Loucy (cell line): Measurements from ENCODE around the gene IRS1.
A peak's percentile ranks its signal among the peaks of the same experiment; 100 is the strongest.

Experiments used
- H2AFZ ChIP-seq: fragments of 200-600 bp; sonication (generic); 2 replicates; pipeline ENCODE4 v1.6.0; 2016; ENCODE audit warnings: antibody characterized with exemption, mild to moderate bottlenecking, low read length, moderate library complexity
- H3F3A ChIP-seq: fragments of 200-600 bp; 2 replicates; pipeline ENCODE4 v1.6.0; 2016; ENCODE audit warnings: antibody characterized with exemption, low read depth, mild to moderate bottlenecking
- H3K27me3 ChIP-seq: fragments of 200-600 bp; sonication (generic); 2 replicates; pipeline ENCODE4 v1.6.1; 2014; ENCODE audit warnings: low read length, mild to moderate bottlenecking; ENCODE audit not compliant: insufficient read depth, poor library complexity, severe bottlenecking
- H3K36me3 ChIP-seq: fragments of 200-600 bp; sonication (generic); 2 replicates; pipeline ENCODE4 v1.6.1; 2016; ENCODE audit warnings: low read length; ENCODE audit not compliant: insufficient read depth
- H3K4me1 ChIP-seq: fragments of 200-600 bp; sonication (generic); 2 replicates; pipeline ENCODE4 v1.5.1; 2014; ENCODE audit warnings: low read length, mild to moderate bottlenecking; ENCODE audit not compliant: insufficient read depth, poor library complexity, severe bottlenecking
- H3K4me2 ChIP-seq: fragments of 200-600 bp; sonication (generic); 2 replicates; pipeline ENCODE4 v1.6.0; 2014; ENCODE audit warnings: antibody characterized with exemption, low read length, low read depth, mild to moderate bottlenecking; ENCODE audit not compliant: poor library complexity, severe bottlenecking
- H3K4me3 ChIP-seq: fragments of 200-600 bp; sonication (generic); 2 replicates; pipeline ENCODE4 v1.5.1; 2014; ENCODE audit warnings: low read length, mild to moderate bottlenecking, mixed read lengths; ENCODE audit not compliant: poor library complexity, severe bottlenecking
- H3K79me2 ChIP-seq: fragments of 200-600 bp; sonication (generic); 2 replicates; pipeline ENCODE4 v1.6.1; 2014; ENCODE audit warnings: low read length; ENCODE audit not compliant: insufficient read depth
- H3K9ac ChIP-seq: fragments of 200-600 bp; sonication (generic); 2 replicates; pipeline ENCODE4 v1.6.0; 2014; ENCODE audit warnings: mild to moderate bottlenecking, low read depth, low read length, moderate library complexity; ENCODE audit not compliant: poor library complexity, severe bottlenecking
- H3K9me2 ChIP-seq: fragments of 200-600 bp; sonication (generic); replicated peaks from 2 replicates; pipeline ENCODE4 v1.6.1; 2016; ENCODE audit warnings: low read depth, low read length, mixed read lengths
- H3K9me3 ChIP-seq: fragments of 200-600 bp; sonication (generic); 2 replicates; pipeline ENCODE4 v1.6.1; 2014; ENCODE audit warnings: mild to moderate bottlenecking, antibody characterized with exemption, low read length, low read depth; ENCODE audit not compliant: insufficient read depth
- H4K20me1 ChIP-seq: fragments of 200-600 bp; sonication (generic); 2 replicates; pipeline ENCODE4 v1.6.0; 2014; ENCODE audit warnings: antibody characterized with exemption, low read length, mild to moderate bottlenecking; ENCODE audit not compliant: insufficient read depth, poor library complexity, severe bottlenecking
- CTCF ChIP-seq: fragments of 200-600 bp; sonication (generic); conservative IDR thresholded peaks from 2 replicates; pipeline ENCODE4 v1.5.1; 2014; ENCODE audit warnings: mild to moderate bottlenecking, antibody characterized with exemption, low read length
- EZH2phosphoT487 ChIP-seq: fragments of 200-600 bp; IDR thresholded peaks from 2 replicates; pipeline ENCODE4 v1.6.1; 2018; ENCODE audit warnings: antibody characterized with exemption, mild to moderate bottlenecking, moderate library complexity, borderline replicate concordance

IRS1 gene

GRCh38 chr2:226691255-226691654 is 108.4 kb downstream of the IRS1 start:
- no peaks in the 10 kb centered on the region for H3K9me3 ChIP-seq
- no peak overlapping the region for H3K4me3 ChIP-seq
- no peak overlapping the region for H2AFZ ChIP-seq
- no peaks in the 10 kb centered on the region for H3K9me2 ChIP-seq
- H3K9ac ChIP-seq = no peak overlapping the region
- H3K4me2 ChIP-seq = peak overlapping the region; percentile 38
- no peaks in the 10 kb centered on the region for H3K36me3 ChIP-seq
- H4K20me1 ChIP-seq = no peaks in the 10 kb centered on the region
- no peaks in the 10 kb centered on the region for H3K27me3 ChIP-seq
- peaks cover 15% of the 10 kb centered on the region for H3F3A ChIP-seq
- H3K79me2 ChIP-seq = no peaks in the 10 kb centered on the region
- peaks cover 36% of the 10 kb centered on the region for H3K4me1 ChIP-seq
- TF ChIP-seq CTCF = no peak
- TF ChIP-seq EZH2phosphoT487 = no peak

- Histone ChIP-seq H3K36me3 (no peaks in the 10 kb centered on the region), H3F3A (peaks cover 15% of the 10 kb centered on the region), H3K4me1 (peaks cover 36% of the 10 kb centered on the region), H3K9me3 (no peaks in the 10 kb centered on the region), H3K27me3 (no peaks in the 10 kb centered on the region), H2AFZ (no peak overlapping the region), H3K4me3 (peak overlapping the region; percentile 3), H3K4me2 (peak overlapping the region; percentile 38), H3K9me2 (no peaks in the 10 kb centered on the region), H4K20me1 (no peaks in the 10 kb centered on the region), H3K9ac (no peak overlapping the region), H3K79me2 (no peaks in the 10 kb centered on the region)
- TF ChIP-seq CTCF = no peak
- no peak for TF ChIP-seq EZH2phosphoT487
Measured at GRCh38 chr2:226690461-226691024, 109.1 kb downstream of the IRS1 start.

GRCh38 chr2:226687641-226688253 is 111.9 kb downstream of the IRS1 start:
- no peaks in the 10 kb centered on the region for H3K9me2 ChIP-seq
- H2AFZ ChIP-seq = no peak overlapping the region
- no peaks in the 10 kb centered on the region for H4K20me1 ChIP-seq
- no peaks in the 10 kb centered on the region for H3K36me3 ChIP-seq
- no peaks in the 10 kb centered on the region for H3F3A ChIP-seq
- no peaks in the 10 kb centered on the region for H3K9me3 ChIP-seq
- H3K27me3 ChIP-seq = peaks cover 19% of the 10 kb centered on the region
- H3K4me3 ChIP-seq = no peak overlapping the region
- no peak overlapping the region for H3K9ac ChIP-seq
- peaks cover 18% of the 10 kb centered on the region for H3K4me1 ChIP-seq
- H3K4me2 ChIP-seq = no peak overlapping the region
- no peaks in the 10 kb centered on the region for H3K79me2 ChIP-seq
- no peak for TF ChIP-seq CTCF
- TF ChIP-seq EZH2phosphoT487 = no peak
